Measurements from ENCODE around the gene PCNT.

- TF ChIP-seq, protein P1, sequence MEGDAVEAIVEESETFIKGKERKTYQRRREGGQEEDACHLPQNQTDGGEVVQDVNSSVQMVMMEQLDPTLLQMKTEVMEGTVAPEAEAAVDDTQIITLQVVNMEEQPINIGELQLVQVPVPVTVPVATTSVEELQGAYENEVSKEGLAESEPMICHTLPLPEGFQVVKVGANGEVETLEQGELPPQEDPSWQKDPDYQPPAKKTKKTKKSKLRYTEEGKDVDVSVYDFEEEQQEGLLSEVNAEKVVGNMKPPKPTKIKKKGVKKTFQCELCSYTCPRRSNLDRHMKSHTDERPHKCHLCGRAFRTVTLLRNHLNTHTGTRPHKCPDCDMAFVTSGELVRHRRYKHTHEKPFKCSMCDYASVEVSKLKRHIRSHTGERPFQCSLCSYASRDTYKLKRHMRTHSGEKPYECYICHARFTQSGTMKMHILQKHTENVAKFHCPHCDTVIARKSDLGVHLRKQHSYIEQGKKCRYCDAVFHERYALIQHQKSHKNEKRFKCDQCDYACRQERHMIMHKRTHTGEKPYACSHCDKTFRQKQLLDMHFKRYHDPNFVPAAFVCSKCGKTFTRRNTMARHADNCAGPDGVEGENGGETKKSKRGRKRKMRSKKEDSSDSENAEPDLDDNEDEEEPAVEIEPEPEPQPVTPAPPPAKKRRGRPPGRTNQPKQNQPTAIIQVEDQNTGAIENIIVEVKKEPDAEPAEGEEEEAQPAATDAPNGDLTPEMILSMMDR (IDR thresholded peaks at IDR 0.05; ENCODE audit: insufficient read depth, low read length, poor library complexity, severe bottlenecking): no peak
- no peak for TF ChIP-seq EZH2phosphoT487 (conservative IDR thresholded peaks at IDR 0.05; ENCODE audit: low read length)
Measured at GRCh38 chr21:46421191-46421750, 97.3 kb downstream of the PCNT start.

All from SU-DHL-6 (cell line).